ENCODE measurements around the gene MT1M. TPM values are rescaled to one million over a fixed set of nuclear protein-coding genes. Genes with fewer than 3 reads are reported as not detected.
A peak's percentile ranks its signal among the peaks of the same experiment; 100 is the strongest.

The MT1M gene
- total and polyA plus RNA-seq, 7 donors = 3.9 to 106 (median 14.8) TPM

DNA sequence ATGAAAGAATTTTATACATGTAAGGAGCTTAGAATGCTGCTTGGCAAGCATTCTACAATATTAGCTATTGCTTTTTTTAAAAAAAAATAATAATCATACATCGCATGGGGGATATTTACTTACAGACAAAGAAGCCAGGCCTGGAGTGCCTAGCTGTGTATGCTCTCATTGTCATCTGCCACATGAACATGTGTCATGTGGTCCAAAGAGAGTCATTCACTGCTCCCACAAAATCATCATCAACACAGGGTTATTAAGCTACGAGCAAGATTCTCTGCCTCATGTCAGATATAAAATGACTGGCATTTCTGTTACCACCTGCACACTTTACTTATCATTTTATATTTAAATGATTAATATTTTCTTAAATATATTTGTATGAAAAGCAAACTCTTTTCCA, 8.8 kb upstream of the MT1M start:
- Histone ChIP-seq H3K4me1 (peaks cover 0 to 23% (median 19%) of the 10 kb centered on the region in 4 donors), H3K9me3 (no peaks in the 10 kb centered on the region), H3K4me3 (no peak overlapping the region), H3K27ac (no peak overlapping the region), H3K36me3 (no peaks in the 10 kb centered on the region), H3K27me3 (no peaks in the 10 kb centered on the region)
- TF ChIP-seq POLR2AphosphoS5 (IDR thresholded peaks at IDR 0.05) (no peak), EP300 (IDR thresholded peaks at IDR 0.05) (no peak), POLR2A (IDR thresholded peaks at IDR 0.05) (no peak)
- TF ChIP-seq, protein P1, sequence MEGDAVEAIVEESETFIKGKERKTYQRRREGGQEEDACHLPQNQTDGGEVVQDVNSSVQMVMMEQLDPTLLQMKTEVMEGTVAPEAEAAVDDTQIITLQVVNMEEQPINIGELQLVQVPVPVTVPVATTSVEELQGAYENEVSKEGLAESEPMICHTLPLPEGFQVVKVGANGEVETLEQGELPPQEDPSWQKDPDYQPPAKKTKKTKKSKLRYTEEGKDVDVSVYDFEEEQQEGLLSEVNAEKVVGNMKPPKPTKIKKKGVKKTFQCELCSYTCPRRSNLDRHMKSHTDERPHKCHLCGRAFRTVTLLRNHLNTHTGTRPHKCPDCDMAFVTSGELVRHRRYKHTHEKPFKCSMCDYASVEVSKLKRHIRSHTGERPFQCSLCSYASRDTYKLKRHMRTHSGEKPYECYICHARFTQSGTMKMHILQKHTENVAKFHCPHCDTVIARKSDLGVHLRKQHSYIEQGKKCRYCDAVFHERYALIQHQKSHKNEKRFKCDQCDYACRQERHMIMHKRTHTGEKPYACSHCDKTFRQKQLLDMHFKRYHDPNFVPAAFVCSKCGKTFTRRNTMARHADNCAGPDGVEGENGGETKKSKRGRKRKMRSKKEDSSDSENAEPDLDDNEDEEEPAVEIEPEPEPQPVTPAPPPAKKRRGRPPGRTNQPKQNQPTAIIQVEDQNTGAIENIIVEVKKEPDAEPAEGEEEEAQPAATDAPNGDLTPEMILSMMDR (IDR thresholded peaks at IDR 0.05) = no peak
- WGBS, 2 donors = 94 to 96% methylated on average over 2 of the region's 2 CpGs
- DNase-seq = no peak
- intact Hi-C loops (cut with DNase I) = loop anchor here (2.0 kb wide), 1 partner anchor 59 kb away; the partner anchor contains the start of gene MT1X

GRCh38 chr16:56625140-56625942, 7.1 kb upstream of the MT1M start, which contains the start of gene MT1E:
MT1E (plus strand) TSS chr16:56625781; CDS start chr16:56625852, 71 bp downstream.
- H3K4me3 ChIP-seq = peak within 1 kb of the TSS; percentile 52 to 68 (median 58)
- H3K4me1 ChIP-seq = peaks cover 0 to 23% (median 19%) of the 10 kb centered on the region in 4 donors
- H3K27me3 ChIP-seq = no peaks in the 10 kb centered on the region
- WGBS, 2 donors = 1 to 3% methylated on average over 62 of the region's 62 CpGs
- intact Hi-C loops (cut with DNase I) = loop anchor here (1.0 to 2.0 kb wide), 2 partner anchors 17 to 57 kb away; partner anchors contain the start of genes MT1X and MT2A
- H3K36me3 ChIP-seq = no peaks in the 10 kb centered on the region
- no peaks in the 10 kb centered on the region for H3K9me3 ChIP-seq
- TF ChIP-seq, protein P1 (IDR thresholded peaks at IDR 0.05) = no peak
- peak; percentile 83 to 97 (median 94) for TF ChIP-seq POLR2AphosphoS5 (IDR thresholded peaks at IDR 0.05)
- peak; percentile 83 to 85 for TF ChIP-seq POLR2A (IDR thresholded peaks at IDR 0.05)
- peak in 3 of 4 donors; percentile 52 to 87 (median 83) for TF ChIP-seq EP300 (IDR thresholded peaks at IDR 0.05)
- H3K27ac ChIP-seq = peak within 1 kb of the TSS; percentile 89 to 92 (median 90)
- peak; percentile 95 for DNase-seq

- peak; percentile 91 for DNase-seq
- intact Hi-C loops (cut with DNase I) = loop anchor here (1.0 to 2.0 kb wide), 2 partner anchors 18 to 57 kb away; partner anchors contain the start of genes MT1X and MT2A
- Histone ChIP-seq H3K36me3 (no peaks in the 10 kb centered on the region), H3K27me3 (no peaks in the 10 kb centered on the region), H3K4me1 (peaks cover 0 to 23% (median 19%) of the 10 kb centered on the region in 4 donors), H3K9me3 (no peaks in the 10 kb centered on the region), H3K4me3 (peak overlapping the region; percentile 52 to 68 (median 58)), H3K27ac (peak overlapping the region; percentile 89 to 92 (median 90))
- WGBS, 2 donors = 8 to 18% methylated on average over 16 of the region's 16 CpGs
- TF ChIP-seq, protein P1 (IDR thresholded peaks at IDR 0.05) = no peak
- TF ChIP-seq EP300 (IDR thresholded peaks at IDR 0.05) = peak in 3 of 4 donors; percentile 46 to 72 (median 72)
- TF ChIP-seq POLR2AphosphoS5 (IDR thresholded peaks at IDR 0.05) = peak in 1 of 4 donors; percentile 74
These were observed 6.4 kb upstream of the MT1M start for GRCh38 chr16:56625943-56626654.

DNA sequence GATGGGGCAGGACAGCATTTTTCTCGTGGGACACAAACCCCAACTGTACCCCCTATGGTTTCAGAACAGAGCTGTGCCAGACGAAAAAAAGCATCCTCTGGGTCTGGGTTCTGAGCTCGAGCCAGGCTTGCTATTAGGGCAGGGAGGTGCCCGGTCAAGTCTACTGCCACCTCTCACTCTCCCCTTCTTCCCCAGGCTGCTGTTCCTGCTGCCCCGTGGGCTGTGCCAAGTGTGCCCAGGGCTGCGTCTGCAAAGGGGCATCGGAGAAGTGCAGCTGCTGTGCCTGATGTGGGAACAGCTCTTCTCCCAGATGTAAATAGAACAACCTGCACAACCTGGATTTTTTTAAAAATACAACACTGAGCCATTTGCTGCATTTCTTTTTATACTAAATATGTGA, 5.8 kb upstream of the MT1M start:
- H3K4me1 ChIP-seq = peaks cover 0 to 24% (median 19%) of the 10 kb centered on the region in 4 donors
- H3K27ac ChIP-seq = peak overlapping the region; percentile 89 to 92 (median 90)
- intact Hi-C loops (cut with DNase I) = no loop called here
- H3K9me3 ChIP-seq = no peaks in the 10 kb centered on the region
- 25 to 52% methylated on average over 7 of the region's 7 CpGs for WGBS, 2 donors
- no peaks in the 10 kb centered on the region for H3K27me3 ChIP-seq
- no peaks in the 10 kb centered on the region for H3K36me3 ChIP-seq
- peak overlapping the region; percentile 52 to 68 (median 58) for H3K4me3 ChIP-seq
- DNase-seq = no peak
- TF ChIP-seq POLR2A (IDR thresholded peaks at IDR 0.05) (no peak), EP300 (IDR thresholded peaks at IDR 0.05) (no peak), POLR2AphosphoS5 (IDR thresholded peaks at IDR 0.05) (no peak)
- TF ChIP-seq, protein P1 (IDR thresholded peaks at IDR 0.05) = no peak
